Prostate gland (tissue), 2 donors: ENCODE measurements around the gene PACSIN3.

Source experiments
- CTCF ChIP-seq, 4 experiments: fragments of 200-600 bp in 2 of 4; fragments of 450-650 bp in 2 of 4; sonication (generic) in 2 of 4; IDR thresholded peaks; 1 replicate in 3 of 4; 2 replicates in 1 of 4; pipeline ENCODE4 v1.5.1; 2016 to 2019; ENCODE audit warnings: antibody characterized with exemption in 4 of 4, mild to moderate bottlenecking in 2 of 4, moderate library complexity in 2 of 4
- POLR2A ChIP-seq: fragments of 450-650 bp; IDR thresholded peaks from one replicate; pipeline ENCODE4 v1.6.1; 2016; ENCODE audit warnings: antibody characterized with exemption, mild to moderate bottlenecking

GRCh38 chr11:47233989-47234668 lies 47.9 kb upstream of the PACSIN3 start:
- TF ChIP-seq POLR2A (no peak), CTCF (IDR thresholded peaks at IDR 0.05) (peak in 1 of 4 experiments; percentile 24)
